ENCODE results near the gene SYTL5. TPM values are rescaled to one million over a fixed set of nuclear protein-coding genes. Genes with fewer than 3 reads are reported as not detected.

SYTL5 gene
- total and polyA plus RNA-seq, 4 donors = 0.09 to 2.8 (median 1.0) TPM

DNA sequence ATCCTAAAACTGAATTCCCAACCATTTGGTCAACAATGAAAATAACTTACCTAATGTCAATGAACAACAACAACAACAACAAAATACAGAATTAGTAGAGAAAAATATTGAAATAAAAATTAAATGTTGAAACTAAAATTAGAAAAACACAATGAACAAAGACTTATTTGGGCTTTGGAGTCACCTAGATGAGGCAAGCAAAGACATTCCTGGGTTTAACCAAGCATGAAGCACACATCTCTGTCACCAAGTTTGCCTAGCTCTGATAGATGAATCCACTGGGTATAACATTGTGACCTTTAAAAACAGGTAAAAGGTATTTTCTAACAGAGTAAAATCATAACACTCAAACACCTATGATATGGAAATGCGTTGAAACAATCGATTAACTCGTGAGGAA lies 13.2 kb upstream of the SYTL5 start:
- Histone ChIP-seq H3K4me1 (ENCODE audit: control insufficient read depth in 4 of 4, insufficient read depth in 4 of 4, low read length in 3 of 4) (no peaks in the 10 kb centered on the region), H3K4me3 (ENCODE audit: low read depth in 1 of 3, low read length in 3 of 3) (no peak overlapping the region), H3K27me3 (ENCODE audit: control insufficient read depth in 4 of 4, insufficient read depth in 4 of 4, low read length in 3 of 4) (no peaks in the 10 kb centered on the region), H3K27ac (ENCODE audit: low read depth in 1 of 2, low read length in 2 of 2) (no peak overlapping the region), H3K9ac (ENCODE audit: low read depth in 1 of 2, low read length in 2 of 2) (no peak overlapping the region), H3K36me3 (ENCODE audit: control insufficient read depth in 4 of 4, insufficient read depth in 3 of 4, low read depth in 1 of 4, low read length in 3 of 4) (no peaks in the 10 kb centered on the region), H3K9me3 (ENCODE audit: control insufficient read depth in 4 of 4, low read length in 3 of 4) (no peaks in the 10 kb centered on the region)
- DNase-seq (ENCODE audit: low spot score) = no peak
- WGBS = 95% methylated on average over 3 of the region's 3 CpGs
- TF ChIP-seq, protein P1, sequence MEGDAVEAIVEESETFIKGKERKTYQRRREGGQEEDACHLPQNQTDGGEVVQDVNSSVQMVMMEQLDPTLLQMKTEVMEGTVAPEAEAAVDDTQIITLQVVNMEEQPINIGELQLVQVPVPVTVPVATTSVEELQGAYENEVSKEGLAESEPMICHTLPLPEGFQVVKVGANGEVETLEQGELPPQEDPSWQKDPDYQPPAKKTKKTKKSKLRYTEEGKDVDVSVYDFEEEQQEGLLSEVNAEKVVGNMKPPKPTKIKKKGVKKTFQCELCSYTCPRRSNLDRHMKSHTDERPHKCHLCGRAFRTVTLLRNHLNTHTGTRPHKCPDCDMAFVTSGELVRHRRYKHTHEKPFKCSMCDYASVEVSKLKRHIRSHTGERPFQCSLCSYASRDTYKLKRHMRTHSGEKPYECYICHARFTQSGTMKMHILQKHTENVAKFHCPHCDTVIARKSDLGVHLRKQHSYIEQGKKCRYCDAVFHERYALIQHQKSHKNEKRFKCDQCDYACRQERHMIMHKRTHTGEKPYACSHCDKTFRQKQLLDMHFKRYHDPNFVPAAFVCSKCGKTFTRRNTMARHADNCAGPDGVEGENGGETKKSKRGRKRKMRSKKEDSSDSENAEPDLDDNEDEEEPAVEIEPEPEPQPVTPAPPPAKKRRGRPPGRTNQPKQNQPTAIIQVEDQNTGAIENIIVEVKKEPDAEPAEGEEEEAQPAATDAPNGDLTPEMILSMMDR (IDR thresholded peaks at IDR 0.05; ENCODE audit: low read depth, low read length, missing input control) = no peak
- TF ChIP-seq, protein P2, sequence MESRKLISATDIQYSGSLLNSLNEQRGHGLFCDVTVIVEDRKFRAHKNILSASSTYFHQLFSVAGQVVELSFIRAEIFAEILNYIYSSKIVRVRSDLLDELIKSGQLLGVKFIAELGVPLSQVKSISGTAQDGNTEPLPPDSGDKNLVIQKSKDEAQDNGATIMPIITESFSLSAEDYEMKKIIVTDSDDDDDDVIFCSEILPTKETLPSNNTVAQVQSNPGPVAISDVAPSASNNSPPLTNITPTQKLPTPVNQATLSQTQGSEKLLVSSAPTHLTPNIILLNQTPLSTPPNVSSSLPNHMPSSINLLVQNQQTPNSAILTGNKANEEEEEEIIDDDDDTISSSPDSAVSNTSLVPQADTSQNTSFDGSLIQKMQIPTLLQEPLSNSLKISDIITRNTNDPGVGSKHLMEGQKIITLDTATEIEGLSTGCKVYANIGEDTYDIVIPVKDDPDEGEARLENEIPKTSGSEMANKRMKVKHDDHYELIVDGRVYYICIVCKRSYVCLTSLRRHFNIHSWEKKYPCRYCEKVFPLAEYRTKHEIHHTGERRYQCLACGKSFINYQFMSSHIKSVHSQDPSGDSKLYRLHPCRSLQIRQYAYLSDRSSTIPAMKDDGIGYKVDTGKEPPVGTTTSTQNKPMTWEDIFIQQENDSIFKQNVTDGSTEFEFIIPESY (IDR thresholded peaks at IDR 0.05) = no peak
- TF ChIP-seq, protein P3, sequence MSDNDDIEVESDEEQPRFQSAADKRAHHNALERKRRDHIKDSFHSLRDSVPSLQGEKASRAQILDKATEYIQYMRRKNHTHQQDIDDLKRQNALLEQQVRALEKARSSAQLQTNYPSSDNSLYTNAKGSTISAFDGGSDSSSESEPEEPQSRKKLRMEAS (IDR thresholded peaks at IDR 0.05) = no peak
- TF ChIP-seq FOXA2 (IDR thresholded peaks at IDR 0.05) = no peak
- no peak for TF ChIP-seq JUND (IDR thresholded peaks at IDR 0.05)
- no peak for TF ChIP-seq HNF4A (conservative IDR thresholded peaks at IDR 0.05)
- TF ChIP-seq HNF4G (IDR thresholded peaks at IDR 0.05) = no peak
- no peak for TF ChIP-seq TAF1 (conservative IDR thresholded peaks at IDR 0.05)
- TF ChIP-seq, protein P4, sequence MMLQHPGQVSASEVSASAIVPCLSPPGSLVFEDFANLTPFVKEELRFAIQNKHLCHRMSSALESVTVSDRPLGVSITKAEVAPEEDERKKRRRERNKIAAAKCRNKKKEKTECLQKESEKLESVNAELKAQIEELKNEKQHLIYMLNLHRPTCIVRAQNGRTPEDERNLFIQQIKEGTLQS (IDR thresholded peaks at IDR 0.05) = no peak
- TF ChIP-seq YY1 (IDR thresholded peaks at IDR 0.05) = no peak
- no peak for TF ChIP-seq EGR1 (IDR thresholded peaks at IDR 0.05; ENCODE audit: low read depth in 2 of 2)
- TF ChIP-seq NR2F2 (IDR thresholded peaks at IDR 0.05) = no peak
- TF ChIP-seq GABPA (IDR thresholded peaks at IDR 0.05 in 1 of 2, conservative IDR thresholded peaks at IDR 0.05 in 1 of 2) = no peak
- TF ChIP-seq RXRA (IDR thresholded peaks at IDR 0.05) = no peak
- TF ChIP-seq, protein P5, sequence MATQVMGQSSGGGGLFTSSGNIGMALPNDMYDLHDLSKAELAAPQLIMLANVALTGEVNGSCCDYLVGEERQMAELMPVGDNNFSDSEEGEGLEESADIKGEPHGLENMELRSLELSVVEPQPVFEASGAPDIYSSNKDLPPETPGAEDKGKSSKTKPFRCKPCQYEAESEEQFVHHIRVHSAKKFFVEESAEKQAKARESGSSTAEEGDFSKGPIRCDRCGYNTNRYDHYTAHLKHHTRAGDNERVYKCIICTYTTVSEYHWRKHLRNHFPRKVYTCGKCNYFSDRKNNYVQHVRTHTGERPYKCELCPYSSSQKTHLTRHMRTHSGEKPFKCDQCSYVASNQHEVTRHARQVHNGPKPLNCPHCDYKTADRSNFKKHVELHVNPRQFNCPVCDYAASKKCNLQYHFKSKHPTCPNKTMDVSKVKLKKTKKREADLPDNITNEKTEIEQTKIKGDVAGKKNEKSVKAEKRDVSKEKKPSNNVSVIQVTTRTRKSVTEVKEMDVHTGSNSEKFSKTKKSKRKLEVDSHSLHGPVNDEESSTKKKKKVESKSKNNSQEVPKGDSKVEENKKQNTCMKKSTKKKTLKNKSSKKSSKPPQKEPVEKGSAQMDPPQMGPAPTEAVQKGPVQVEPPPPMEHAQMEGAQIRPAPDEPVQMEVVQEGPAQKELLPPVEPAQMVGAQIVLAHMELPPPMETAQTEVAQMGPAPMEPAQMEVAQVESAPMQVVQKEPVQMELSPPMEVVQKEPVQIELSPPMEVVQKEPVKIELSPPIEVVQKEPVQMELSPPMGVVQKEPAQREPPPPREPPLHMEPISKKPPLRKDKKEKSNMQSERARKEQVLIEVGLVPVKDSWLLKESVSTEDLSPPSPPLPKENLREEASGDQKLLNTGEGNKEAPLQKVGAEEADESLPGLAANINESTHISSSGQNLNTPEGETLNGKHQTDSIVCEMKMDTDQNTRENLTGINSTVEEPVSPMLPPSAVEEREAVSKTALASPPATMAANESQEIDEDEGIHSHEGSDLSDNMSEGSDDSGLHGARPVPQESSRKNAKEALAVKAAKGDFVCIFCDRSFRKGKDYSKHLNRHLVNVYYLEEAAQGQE (IDR thresholded peaks at IDR 0.05) = no peak

All from liver (tissue), 9 donors.